Upper lobe of left lung (tissue), 6 donors: ENCODE measurements around the gene ARHGAP15. TPM values are rescaled to one million over a fixed set of nuclear protein-coding genes. Genes with fewer than 3 reads are reported as not detected.

Experiments
- ATAC-seq, 2 donors: fragments of 200-7000 bp; cut with Tn5 transposase; one replicate each; pipeline ENCODE4 v1.9.1; 2022; ENCODE audit warnings: mild to moderate bottlenecking in 2 of 2, moderate library complexity in 2 of 2; ENCODE audit not compliant: low FRiP score in 2 of 2
- DNase-seq, 2 donors: peaks; one replicate each; pipeline ENCODE4 v3.0.0-alpha.2; 2019 to 2020
- H3K27ac ChIP-seq, 4 donors: fragments of 200-600 bp; sonication (generic); one replicate each; pipeline ENCODE4 v1.5.1; 2016 to 2019
- H3K27me3 ChIP-seq, 4 donors: fragments of 200-600 bp; sonication (generic); one replicate each; pipeline ENCODE4 v1.5.1; 2017 to 2019
- H3K36me3 ChIP-seq, 4 donors: fragments of 200-600 bp; sonication (generic); one replicate each; pipeline ENCODE4 v1.5.1; 2016 to 2019
- H3K4me1 ChIP-seq, 4 donors: fragments of 200-600 bp; sonication (generic); one replicate each; pipeline ENCODE4 v1.5.1; 2018 to 2019
- H3K4me3 ChIP-seq, 4 donors: fragments of 200-600 bp; sonication (generic); one replicate each; pipeline ENCODE4 v1.5.1; 2017 to 2019; ENCODE audit warnings: mild to moderate bottlenecking in 2 of 4, moderate library complexity in 1 of 4
- H3K9me3 ChIP-seq, 4 donors: fragments of 200-600 bp; sonication (generic); one replicate each; pipeline ENCODE4 v1.5.1; 2018 to 2019
- EP300 ChIP-seq, 4 donors: sonication (generic); formaldehyde crosslinking; IDR thresholded peaks; one replicate each; pipeline ENCODE4 v1.5.1; 2017; ENCODE audit warnings: antibody characterized with exemption in 4 of 4, control low read depth in 2 of 4
- POLR2A ChIP-seq, 4 donors: fragments of 450-650 bp; IDR thresholded peaks; one replicate each; pipeline ENCODE4 v1.5.1; 2016 to 2017; ENCODE audit warnings: antibody characterized with exemption in 4 of 4, mild to moderate bottlenecking in 2 of 4
- POLR2AphosphoS5 ChIP-seq, 2 donors: sonication (generic); formaldehyde crosslinking; IDR thresholded peaks; one replicate each; pipeline ENCODE4 v1.5.1; 2017; ENCODE audit warnings: antibody characterized with exemption in 2 of 2
- WGBS, 2 donors: methylation state at CpG; one replicate each; pipeline ENCODE4 v1.1.5; 2017 to 2018; 5-methylcytosine and 5-hydroxymethylcytosine counted together
- total RNA-seq, 6 donors: library from RNA; depleted of rRNA in 4 of 6; stranded (reverse); fragments of >200 nt in 4 of 6; gene quantifications; one replicate each; pipeline versions ENCODE4 v1.1.0 to v1.2.1, GENCODE V29; 2016 to 2021
- TF ChIP-seq, protein P1 (sequence below), 6 experiments: fragments of 450-650 bp in 4 of 6; fragments of 200-600 bp in 2 of 6; sonication (generic) in 2 of 6; IDR thresholded peaks; one replicate each; pipeline ENCODE4 v1.5.1; 2016 to 2019; ENCODE audit warnings: antibody characterized with exemption in 6 of 6
- donor health status: DM: no; HTN: no; CAD: no; lungs with moderate emphysema.
- donor health status: DM: no; HTN: yes; CAD: no; lungs with severe emphysema.

ARHGAP15 gene
- total RNA-seq, 6 donors from 2014 or later = 11.9 to 57.6 (median 17.5) TPM

- TF ChIP-seq, protein P1, sequence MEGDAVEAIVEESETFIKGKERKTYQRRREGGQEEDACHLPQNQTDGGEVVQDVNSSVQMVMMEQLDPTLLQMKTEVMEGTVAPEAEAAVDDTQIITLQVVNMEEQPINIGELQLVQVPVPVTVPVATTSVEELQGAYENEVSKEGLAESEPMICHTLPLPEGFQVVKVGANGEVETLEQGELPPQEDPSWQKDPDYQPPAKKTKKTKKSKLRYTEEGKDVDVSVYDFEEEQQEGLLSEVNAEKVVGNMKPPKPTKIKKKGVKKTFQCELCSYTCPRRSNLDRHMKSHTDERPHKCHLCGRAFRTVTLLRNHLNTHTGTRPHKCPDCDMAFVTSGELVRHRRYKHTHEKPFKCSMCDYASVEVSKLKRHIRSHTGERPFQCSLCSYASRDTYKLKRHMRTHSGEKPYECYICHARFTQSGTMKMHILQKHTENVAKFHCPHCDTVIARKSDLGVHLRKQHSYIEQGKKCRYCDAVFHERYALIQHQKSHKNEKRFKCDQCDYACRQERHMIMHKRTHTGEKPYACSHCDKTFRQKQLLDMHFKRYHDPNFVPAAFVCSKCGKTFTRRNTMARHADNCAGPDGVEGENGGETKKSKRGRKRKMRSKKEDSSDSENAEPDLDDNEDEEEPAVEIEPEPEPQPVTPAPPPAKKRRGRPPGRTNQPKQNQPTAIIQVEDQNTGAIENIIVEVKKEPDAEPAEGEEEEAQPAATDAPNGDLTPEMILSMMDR (IDR thresholded peaks at IDR 0.05) = no peak
- TF ChIP-seq POLR2AphosphoS5 (IDR thresholded peaks at IDR 0.05) (no peak), POLR2A (IDR thresholded peaks at IDR 0.05) (no peak), EP300 (IDR thresholded peaks at IDR 0.05) (no peak)
- H3K4me3 ChIP-seq = no peak overlapping the region
- H3K4me1 ChIP-seq = no peaks in the 10 kb centered on the region
- H3K9me3 ChIP-seq = no peaks in the 10 kb centered on the region
- H3K27ac ChIP-seq = no peak overlapping the region
- WGBS, 2 donors = 55 to 57% methylated on average over 2 of the region's 2 CpGs
- no peaks in the 10 kb centered on the region for H3K27me3 ChIP-seq
- no peak for ATAC-seq
- DNase-seq = no peak
- H3K36me3 ChIP-seq = no peaks in the 10 kb centered on the region
Observed at GRCh38 chr2:143344780-143345179, 215.6 kb downstream of the ARHGAP15 start.

DNA sequence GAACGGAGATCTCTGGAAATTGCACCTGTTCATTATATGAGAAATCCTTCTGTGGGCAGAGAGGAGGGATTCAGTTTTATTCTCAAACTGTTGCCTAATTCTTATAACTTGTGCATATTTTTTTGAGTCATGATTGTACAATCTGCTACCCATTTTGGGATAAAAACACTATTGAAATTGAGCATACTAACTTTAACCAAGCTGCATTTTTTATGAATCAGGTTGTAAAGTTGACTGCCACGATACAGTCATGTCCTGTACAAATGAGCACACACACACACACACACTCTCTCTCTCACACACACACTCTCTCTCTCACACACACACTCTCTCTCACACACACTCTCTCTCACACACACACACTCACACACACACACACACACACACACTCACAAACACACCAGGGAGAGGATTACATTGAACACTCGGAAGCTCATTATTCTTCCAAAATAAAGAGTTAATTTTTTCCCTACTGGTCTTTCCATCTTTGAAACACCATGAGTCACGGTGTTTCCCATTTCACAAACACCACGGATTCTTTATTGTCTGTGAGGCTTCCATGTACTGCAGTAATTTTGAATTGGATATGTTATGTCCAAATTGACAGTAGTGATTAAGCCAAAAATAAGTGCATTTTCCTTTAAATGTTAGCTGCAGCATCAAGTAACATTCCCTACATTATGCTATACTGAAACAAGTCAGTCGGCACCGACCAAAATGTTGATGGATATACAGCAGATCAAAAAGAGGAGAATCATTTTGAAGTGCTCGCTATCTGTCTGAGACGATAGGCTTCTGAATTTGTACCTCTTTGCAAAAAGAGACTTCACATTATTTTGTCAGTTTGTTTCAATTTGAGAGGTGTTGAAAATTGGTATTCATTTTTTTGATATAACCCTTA is 216.9 kb downstream of the ARHGAP15 start:
- no peak for DNase-seq
- 80 to 85% methylated on average over 9 of the region's 9 CpGs for WGBS, 2 donors
- ATAC-seq = no peak

GRCh38 chr2:143347271-143347695 is 218.1 kb downstream of the ARHGAP15 start:
- no peak for DNase-seq
- no peaks in the 10 kb centered on the region for H3K36me3 ChIP-seq
- no peak overlapping the region for H3K27ac ChIP-seq
- 81 to 93% methylated on average over 10 of the region's 10 CpGs for WGBS, 2 donors
- ATAC-seq = no peak
- no peaks in the 10 kb centered on the region for H3K4me1 ChIP-seq
- TF ChIP-seq EP300 (IDR thresholded peaks at IDR 0.05) (no peak), POLR2A (IDR thresholded peaks at IDR 0.05) (no peak), POLR2AphosphoS5 (IDR thresholded peaks at IDR 0.05) (no peak)
- TF ChIP-seq, protein P1 (IDR thresholded peaks at IDR 0.05) = no peak
- H3K27me3 ChIP-seq = no peaks in the 10 kb centered on the region
- no peaks in the 10 kb centered on the region for H3K9me3 ChIP-seq
- H3K4me3 ChIP-seq = no peak overlapping the region

More for the DNA sequence above, 216.9 kb downstream of the ARHGAP15 start:
- H3K9me3 ChIP-seq = no peaks in the 10 kb centered on the region
- H3K27ac ChIP-seq = no peak overlapping the region
- no peaks in the 10 kb centered on the region for H3K4me1 ChIP-seq
- H3K27me3 ChIP-seq = no peaks in the 10 kb centered on the region
- no peak for TF ChIP-seq POLR2AphosphoS5 (IDR thresholded peaks at IDR 0.05)
- TF ChIP-seq, protein P1 (IDR thresholded peaks at IDR 0.05) = no peak
- TF ChIP-seq EP300 (IDR thresholded peaks at IDR 0.05) = no peak
- TF ChIP-seq POLR2A (IDR thresholded peaks at IDR 0.05) = no peak
- H3K36me3 ChIP-seq = no peaks in the 10 kb centered on the region
- H3K4me3 ChIP-seq = no peak overlapping the region

- 92 to 94% methylated on average over 4 of the region's 4 CpGs for WGBS, 2 donors
- H3K36me3 ChIP-seq = no peaks in the 10 kb centered on the region
- H3K27ac ChIP-seq = no peak overlapping the region
- no peak for DNase-seq
- no peak for TF ChIP-seq POLR2AphosphoS5 (IDR thresholded peaks at IDR 0.05)
- no peak for TF ChIP-seq POLR2A (IDR thresholded peaks at IDR 0.05)
- TF ChIP-seq, protein P1 (IDR thresholded peaks at IDR 0.05) = no peak
- no peak for TF ChIP-seq EP300 (IDR thresholded peaks at IDR 0.05)
- H3K27me3 ChIP-seq = no peaks in the 10 kb centered on the region
- no peak for ATAC-seq
- H3K9me3 ChIP-seq = no peaks in the 10 kb centered on the region
- no peaks in the 10 kb centered on the region for H3K4me1 ChIP-seq
- H3K4me3 ChIP-seq = no peak overlapping the region
Observed at GRCh38 chr2:143347901-143348414, 218.7 kb downstream of the ARHGAP15 start.
